H9 (cell line): Measurements from ENCODE around the gene MAD1L1. TPM values are rescaled to one million over a fixed set of nuclear protein-coding genes. Genes with fewer than 3 reads are reported as not detected.

ENCODE experiments used
- DNase-seq: peaks from one replicate; pipeline ENCODE4 v3.0.0-alpha.2; 2017
- H2AFZ ChIP-seq: one replicate; pipeline ENCODE4 v1.6.1; 2013; ENCODE audit warnings: mild to moderate bottlenecking, low read length, control low read depth, moderate library complexity
- H2AK5ac ChIP-seq: 2 replicates; pipeline ENCODE4 v1.6.1; 2013; ENCODE audit warnings: low read length, control low read depth, mixed read lengths; ENCODE audit not compliant: insufficient read length
- H2BK120ac ChIP-seq: one replicate; pipeline ENCODE4 v1.6.1; 2013; ENCODE audit warnings: low read depth, mild to moderate bottlenecking, low read length, control low read depth, inconsistent platforms; ENCODE audit not compliant: poor library complexity, severe bottlenecking
- H2BK12ac ChIP-seq: 2 replicates; pipeline ENCODE4 v1.6.1; 2013; ENCODE audit warnings: low read length, control low read depth, mixed read lengths, low read depth; ENCODE audit not compliant: insufficient read length
- H2BK15ac ChIP-seq: 2 replicates; pipeline ENCODE4 v1.6.1; 2013; ENCODE audit warnings: low read depth, low read length, control low read depth
- H2BK20ac ChIP-seq: one replicate; pipeline ENCODE4 v1.6.1; 2013; ENCODE audit warnings: low read depth, mild to moderate bottlenecking, low read length, control low read depth, inconsistent platforms; ENCODE audit not compliant: poor library complexity, severe bottlenecking
- H2BK5ac ChIP-seq: 2 replicates; pipeline ENCODE4 v1.6.1; 2013; ENCODE audit warnings: low read length, control low read depth, mixed read lengths; ENCODE audit not compliant: insufficient read length
- H3K14ac ChIP-seq: 2 replicates; pipeline ENCODE4 v1.6.1; 2013; ENCODE audit warnings: low read length, control low read depth; ENCODE audit not compliant: insufficient read depth
- H3K18ac ChIP-seq: 2 replicates; pipeline ENCODE4 v1.6.1; 2013; ENCODE audit warnings: low read depth, mild to moderate bottlenecking, mixed read lengths, low read length, control low read depth; ENCODE audit not compliant: insufficient read length
- H3K23ac ChIP-seq: 2 replicates; pipeline ENCODE4 v1.6.1; 2013; ENCODE audit warnings: low read length, control low read depth, mixed read lengths, low read depth; ENCODE audit not compliant: insufficient read length
- H3K23me2 ChIP-seq: 2 replicates; pipeline ENCODE4 v1.6.1; 2013; ENCODE audit warnings: low read depth, mild to moderate bottlenecking, mixed read lengths, low read length, control low read depth; ENCODE audit not compliant: insufficient read length, poor library complexity, severe bottlenecking
- H3K27ac ChIP-seq: 2 replicates; pipeline ENCODE4 v1.5.1; 2013; ENCODE audit warnings: low read length, control low read depth, mixed read lengths, low read depth; ENCODE audit not compliant: insufficient read length
- H3K27me3 ChIP-seq: 2 replicates; pipeline ENCODE4 v1.6.1; 2013; ENCODE audit warnings: low read length, control low read depth, inconsistent platforms; ENCODE audit not compliant: insufficient read depth
- H3K4ac ChIP-seq: 2 replicates; pipeline ENCODE4 v1.6.1; 2013; ENCODE audit warnings: low read depth, mild to moderate bottlenecking, control low read depth, inconsistent platforms, low read length, moderate library complexity
- H3K4me1 ChIP-seq: 2 replicates; pipeline ENCODE4 v1.6.1; 2013; ENCODE audit warnings: low read length, control low read depth, inconsistent platforms; ENCODE audit not compliant: insufficient read depth
- H3K4me2 ChIP-seq: 2 replicates; pipeline ENCODE4 v1.6.1; 2013; ENCODE audit warnings: low read length, control low read depth, mixed read lengths; ENCODE audit not compliant: insufficient read length, insufficient read depth
- H3K56ac ChIP-seq: 2 replicates; pipeline ENCODE4 v1.6.1; 2013; ENCODE audit warnings: low read depth, mild to moderate bottlenecking, mixed read lengths, low read length, control low read depth; ENCODE audit not compliant: insufficient read length
- H3K79me1 ChIP-seq: 2 replicates; pipeline ENCODE4 v1.6.1; 2013; ENCODE audit warnings: low read depth, mild to moderate bottlenecking, moderate library complexity, low read length, control low read depth, inconsistent platforms; ENCODE audit not compliant: insufficient read depth, poor library complexity, severe bottlenecking
- H3K79me2 ChIP-seq: 2 replicates; pipeline ENCODE4 v1.6.1; 2013; ENCODE audit warnings: low read length, control low read depth, inconsistent platforms; ENCODE audit not compliant: insufficient read depth
- H3K9ac ChIP-seq: 2 replicates; pipeline ENCODE4 v1.6.1; 2013; ENCODE audit warnings: low read length, control low read depth, mixed read lengths; ENCODE audit not compliant: insufficient read length; ENCODE audit errors: extremely low read depth
- H3K9me3 ChIP-seq: one replicate; pipeline ENCODE4 v1.6.1; 2013; ENCODE audit warnings: low read depth, low read length, inconsistent platforms; ENCODE audit not compliant: control insufficient read depth
- H3T11ph ChIP-seq: one replicate; pipeline ENCODE4 v1.6.1; 2013; ENCODE audit warnings: mild to moderate bottlenecking, low read length, control low read depth, inconsistent platforms
- H4K20me1 ChIP-seq: one replicate; pipeline ENCODE4 v1.6.1; 2013; ENCODE audit not compliant: control insufficient read depth, insufficient read length, insufficient read depth
- H4K5ac ChIP-seq: 2 replicates; pipeline ENCODE4 v1.6.1; 2013; ENCODE audit warnings: low read depth, mild to moderate bottlenecking, mixed read lengths, low read length, control low read depth; ENCODE audit not compliant: insufficient read length
- H4K8ac ChIP-seq: replicated peaks from 2 replicates; pipeline ENCODE4 v1.6.1; 2013; ENCODE audit warnings: low read length, control low read depth, mixed read lengths, low read depth; ENCODE audit not compliant: insufficient read length
- H4K91ac ChIP-seq: 2 replicates; pipeline ENCODE4 v1.6.1; 2013; ENCODE audit warnings: low read depth, mild to moderate bottlenecking, moderate library complexity, mixed read lengths, low read length, control low read depth; ENCODE audit not compliant: insufficient read length
- H3K27ac Mint-ChIP-seq, 3 experiments: 2 replicates in 2 of 3; 3 replicates in 1 of 3; pipeline ENCODE4 v1.8.0; 2020 to 2021; ENCODE audit warnings: mixed read lengths in 3 of 3, mild to moderate bottlenecking in 1 of 3, moderate library complexity in 1 of 3
- H3K27me3 Mint-ChIP-seq: 2 replicates; pipeline ENCODE4 v1.8.0; 2021; ENCODE audit warnings: low read depth, mild to moderate bottlenecking, moderate library complexity, mixed read lengths
- H3K36me3 Mint-ChIP-seq, 3 experiments: 2 replicates in 2 of 3; 3 replicates in 1 of 3; pipeline ENCODE4 v1.8.0; 2020 to 2021; ENCODE audit warnings: low read depth in 3 of 3, mixed read lengths in 3 of 3; ENCODE audit not compliant: insufficient read depth in 1 of 3
- H3K4me1 Mint-ChIP-seq, 2 experiments: 2 replicates each; pipeline ENCODE4 v1.8.0; 2020; ENCODE audit warnings: mixed read lengths in 2 of 2
- H3K4me3 Mint-ChIP-seq, 2 experiments: 2 replicates in 1 of 2; 3 replicates in 1 of 2; pipeline ENCODE4 v1.8.0; 2020 to 2021; ENCODE audit warnings: mild to moderate bottlenecking in 2 of 2, mixed read lengths in 2 of 2, moderate library complexity in 1 of 2
- H3K9me3 Mint-ChIP-seq, 2 experiments: 2 replicates in 1 of 2; 3 replicates in 1 of 2; pipeline ENCODE4 v1.8.0; 2020; ENCODE audit warnings: mild to moderate bottlenecking in 2 of 2, mixed read lengths in 2 of 2, moderate library complexity in 1 of 2
- WGBS: extraction: QIAGEN DNeasy Blood & Tissue Kit; methylation state at CpG from one replicate; pipeline ENCODE4 v1.1.7; 2013; ENCODE audit warnings: missing lambda C conversion rate, low lambda C conversion rate, mixed read lengths; ENCODE audit not compliant: insufficient read length; ENCODE audit errors: extremely low coverage; 5-methylcytosine and 5-hydroxymethylcytosine counted together
- total RNA-seq: library from RNA; stranded (reverse); gene quantifications from 2 replicates; pipeline ENCODE4 v1.2.1, GENCODE V29; 2021
- TF ChIP-seq, protein P1 (sequence below): fragments of 200-600 bp; sonication (generic); conservative IDR thresholded peaks from 3 replicates; pipeline ENCODE4 v1.8.0; 2021; ENCODE audit warnings: antibody characterized with exemption, mild to moderate bottlenecking

MAD1L1 gene
- total RNA-seq, 1 experiment from 2014 or later = 39.0 TPM

DNA sequence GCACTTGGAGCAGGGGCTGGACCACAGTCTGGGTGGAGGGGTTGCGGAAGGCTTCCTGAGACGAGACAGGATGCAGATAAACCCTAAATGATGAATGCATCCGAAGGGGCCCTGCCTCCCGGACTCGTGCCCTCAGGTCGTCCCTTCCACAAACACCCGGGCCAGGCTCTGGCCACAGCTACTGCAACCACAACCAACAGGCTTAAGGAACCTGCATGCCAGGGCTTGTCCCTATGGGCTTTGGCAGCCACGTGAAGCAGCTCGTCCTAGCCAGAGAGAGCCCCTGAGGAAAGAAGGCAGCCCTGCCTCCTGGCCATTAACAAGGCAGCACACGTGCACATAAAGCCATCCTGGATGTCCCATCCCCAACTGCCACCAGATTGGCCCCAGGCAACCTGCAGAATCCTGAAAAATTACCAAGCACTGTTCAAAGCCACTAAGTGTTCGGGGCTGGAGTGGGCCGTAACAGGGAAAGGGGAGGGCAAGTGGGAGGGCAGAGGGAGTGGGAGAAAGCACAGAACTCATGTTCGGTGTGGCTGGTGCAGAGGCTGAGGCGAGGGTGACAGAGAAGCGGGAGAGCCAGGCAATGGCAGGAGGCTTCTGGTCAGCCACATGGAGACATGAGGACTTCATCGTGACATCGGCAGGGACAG lies 62.7 kb downstream of the MAD1L1 start:
- H3K36me3 Mint-ChIP-seq = peaks cover 8 to 46% (median 22%) of the 10 kb centered on the region in 3 experiments; a peak in 6 of 7 replicates
- no peak overlapping the region for H2AK5ac ChIP-seq

More for the DNA sequence above, 62.7 kb downstream of the MAD1L1 start:
- Histone ChIP-seq H4K8ac (no peak overlapping the region), H3K9me3 (no peaks in the 10 kb centered on the region), H2AFZ (no peak overlapping the region), H3K79me1 (no peaks in the 10 kb centered on the region), H3T11ph (no peak overlapping the region), H3K4me1 (no peaks in the 10 kb centered on the region), H3K18ac (no peak overlapping the region), H3K27ac (no peak overlapping the region), H4K5ac (no peak overlapping the region), H3K56ac (no peak overlapping the region), H2BK5ac (no peak overlapping the region), H3K27me3 (no peaks in the 10 kb centered on the region), H3K9ac (no peak overlapping the region), H2BK20ac (no peak overlapping the region), H3K4me2 (no peak overlapping the region), H3K23ac (no peak overlapping the region), H3K4ac (no peak overlapping the region), H3K79me2 (no peaks in the 10 kb centered on the region), H4K91ac (no peak overlapping the region), H4K20me1 (no peaks in the 10 kb centered on the region), H3K23me2 (no peaks in the 10 kb centered on the region), H2BK15ac (no peak overlapping the region), H3K14ac (no peak overlapping the region; the same call in 1 of the 2 replicates), H2BK12ac (no peak overlapping the region), H2BK120ac (no peak overlapping the region)
- peaks cover 12 to 24% of the 10 kb centered on the region in 2 experiments for H3K4me1 Mint-ChIP-seq
- H3K4me3 Mint-ChIP-seq = no peak overlapping the region
- TF ChIP-seq, protein P1, sequence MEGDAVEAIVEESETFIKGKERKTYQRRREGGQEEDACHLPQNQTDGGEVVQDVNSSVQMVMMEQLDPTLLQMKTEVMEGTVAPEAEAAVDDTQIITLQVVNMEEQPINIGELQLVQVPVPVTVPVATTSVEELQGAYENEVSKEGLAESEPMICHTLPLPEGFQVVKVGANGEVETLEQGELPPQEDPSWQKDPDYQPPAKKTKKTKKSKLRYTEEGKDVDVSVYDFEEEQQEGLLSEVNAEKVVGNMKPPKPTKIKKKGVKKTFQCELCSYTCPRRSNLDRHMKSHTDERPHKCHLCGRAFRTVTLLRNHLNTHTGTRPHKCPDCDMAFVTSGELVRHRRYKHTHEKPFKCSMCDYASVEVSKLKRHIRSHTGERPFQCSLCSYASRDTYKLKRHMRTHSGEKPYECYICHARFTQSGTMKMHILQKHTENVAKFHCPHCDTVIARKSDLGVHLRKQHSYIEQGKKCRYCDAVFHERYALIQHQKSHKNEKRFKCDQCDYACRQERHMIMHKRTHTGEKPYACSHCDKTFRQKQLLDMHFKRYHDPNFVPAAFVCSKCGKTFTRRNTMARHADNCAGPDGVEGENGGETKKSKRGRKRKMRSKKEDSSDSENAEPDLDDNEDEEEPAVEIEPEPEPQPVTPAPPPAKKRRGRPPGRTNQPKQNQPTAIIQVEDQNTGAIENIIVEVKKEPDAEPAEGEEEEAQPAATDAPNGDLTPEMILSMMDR = no peak
- H3K27ac Mint-ChIP-seq = peak overlapping the region in 2 of 3 experiments; percentile 64 to 84; a peak in 5 of 7 replicates
- no CpG with 5 or more reads among the region's 17 CpGs for WGBS
- DNase-seq = peak; percentile 26
- no peaks in the 10 kb centered on the region for H3K27me3 Mint-ChIP-seq
- no peaks in the 10 kb centered on the region for H3K9me3 Mint-ChIP-seq
